Duodenal mucosa (tissue), 2 donors: ENCODE results near the gene BEAN1.

Source experiments
- H3K27ac ChIP-seq: one replicate; pipeline ENCODE4 v1.7.0; 2013; ENCODE audit warnings: low read depth, low read length
- H3K27me3 ChIP-seq, 2 donors: one replicate each; pipeline ENCODE4 v1.7.0; 2013; ENCODE audit warnings: low read length in 2 of 2, control low read depth in 1 of 2; ENCODE audit not compliant: insufficient read depth in 2 of 2, control insufficient read depth in 1 of 2
- H3K36me3 ChIP-seq, 2 donors: one replicate each; pipeline ENCODE4 v1.7.0; 2013; ENCODE audit warnings: low read length in 2 of 2, control low read depth in 1 of 2; ENCODE audit not compliant: insufficient read depth in 2 of 2, control insufficient read depth in 1 of 2
- H3K4me1 ChIP-seq, 2 donors: one replicate each; pipeline ENCODE4 v1.7.0; 2013; ENCODE audit warnings: low read length in 2 of 2, control low read depth in 1 of 2; ENCODE audit not compliant: insufficient read depth in 2 of 2, control insufficient read depth in 1 of 2
- H3K4me3 ChIP-seq, 2 donors: one replicate each; pipeline ENCODE4 v1.7.0; 2013; ENCODE audit warnings: low read length in 2 of 2, low read depth in 1 of 2
- H3K9ac ChIP-seq, 2 donors: one replicate each; pipeline ENCODE4 v1.7.0; 2013; ENCODE audit warnings: low read length in 2 of 2, low read depth in 1 of 2
- H3K9me3 ChIP-seq, 2 donors: one replicate each; pipeline ENCODE4 v1.7.0; 2013; ENCODE audit warnings: low read length in 2 of 2, control low read depth in 1 of 2; ENCODE audit not compliant: control insufficient read depth in 1 of 2

The BEAN1 gene

DNA sequence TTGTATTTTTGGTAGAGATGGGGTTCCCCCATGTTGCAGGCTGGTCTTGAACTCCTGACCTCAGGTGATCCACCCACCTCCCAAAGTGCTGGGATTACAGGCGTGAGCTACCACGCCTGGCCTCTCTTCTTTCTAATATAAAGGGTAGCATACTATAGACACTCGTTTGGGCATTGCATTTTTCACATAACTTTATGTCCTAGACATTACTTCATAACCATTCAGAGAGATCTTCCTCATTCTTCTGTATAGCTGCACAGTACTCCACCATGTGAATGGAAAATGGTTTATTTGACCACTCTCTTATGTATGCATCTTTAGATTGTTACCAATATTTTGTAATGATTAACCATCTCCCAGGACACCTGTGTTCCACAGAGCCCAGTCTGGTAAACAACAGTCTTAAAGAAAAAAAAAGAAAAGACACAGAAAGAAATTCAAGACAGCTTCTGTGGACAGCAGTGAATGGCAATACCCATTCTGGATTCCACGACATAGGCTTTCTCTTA is 80.7 kb downstream of the BEAN1 start:
- Histone ChIP-seq H3K4me1 (peaks cover 0 to 8% of the 10 kb centered on the region in 2 donors), H3K27me3 (no peaks in the 10 kb centered on the region), H3K9ac (no peak overlapping the region), H3K27ac (no peak overlapping the region), H3K36me3 (peaks cover 7 to 13% of the 10 kb centered on the region in 2 donors), H3K4me3 (no peak overlapping the region), H3K9me3 (no peaks in the 10 kb centered on the region)

DNA sequence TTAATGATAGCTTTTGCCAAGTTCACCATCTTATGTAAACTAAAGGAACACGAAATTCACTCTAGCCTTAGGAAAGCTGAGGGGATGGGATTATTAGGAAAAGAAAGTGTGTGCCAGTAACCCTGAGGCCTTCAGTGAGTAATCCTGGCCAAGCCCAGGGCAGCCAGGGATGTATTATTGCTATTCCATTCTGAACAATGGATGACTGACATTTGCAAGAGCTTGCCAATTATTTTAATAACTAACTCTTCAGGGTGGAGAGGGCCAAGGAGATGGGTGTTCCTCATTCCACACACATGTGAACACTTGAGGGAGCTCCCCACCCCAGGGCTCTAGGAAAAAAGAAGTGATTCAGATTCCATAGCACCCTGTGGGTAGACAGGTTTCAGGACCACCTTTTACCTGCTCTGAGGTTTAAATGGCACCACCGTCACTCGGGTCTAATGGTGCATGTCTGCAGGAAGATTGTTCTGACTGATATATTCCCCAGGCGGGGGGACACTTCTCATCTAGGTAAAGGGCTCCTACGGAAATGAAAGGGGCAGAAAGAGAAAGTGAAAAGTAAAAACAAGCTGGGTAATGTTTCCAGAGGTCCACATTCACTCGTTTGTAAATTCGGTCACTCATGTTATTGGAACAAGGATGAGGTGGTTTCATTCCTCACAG is 81.3 kb downstream of the BEAN1 start:
- Histone ChIP-seq H3K27ac (no peak overlapping the region), H3K4me1 (peaks cover 0 to 8% of the 10 kb centered on the region in 2 donors), H3K9ac (no peak overlapping the region), H3K9me3 (no peaks in the 10 kb centered on the region), H3K4me3 (no peak overlapping the region), H3K27me3 (no peaks in the 10 kb centered on the region), H3K36me3 (peaks cover 7 to 15% of the 10 kb centered on the region in 2 donors)

DNA sequence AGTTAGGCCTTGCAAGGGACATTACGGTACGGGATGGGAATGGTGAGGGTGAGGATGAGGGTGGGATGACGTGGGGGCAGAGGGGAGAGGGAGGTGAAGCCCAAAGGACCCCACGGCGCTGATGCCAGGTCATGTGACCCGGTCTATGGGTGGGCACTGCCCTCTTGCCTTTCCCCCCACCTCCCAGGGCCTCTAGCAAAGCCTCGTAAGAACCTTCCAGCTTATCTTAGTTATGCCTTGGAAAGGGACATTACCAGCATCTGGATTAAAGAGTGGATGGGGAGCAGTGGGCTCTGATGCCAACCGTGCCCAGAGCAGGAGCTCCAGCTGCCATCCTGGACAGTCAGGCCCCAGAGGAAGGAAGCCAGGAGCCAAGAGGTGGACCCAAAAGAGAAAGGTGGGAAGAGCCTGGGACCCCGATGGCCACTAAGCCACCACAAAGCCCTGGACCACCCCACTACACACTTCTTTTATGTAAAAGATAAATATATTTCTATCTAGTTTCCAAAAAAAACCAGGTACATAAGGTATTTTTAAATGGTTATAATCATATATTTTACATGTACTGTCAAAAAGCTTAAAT is 81.9 kb downstream of the BEAN1 start:
- no peak overlapping the region for H3K4me3 ChIP-seq
- H3K9ac ChIP-seq: no peak overlapping the region
- H3K27ac ChIP-seq: no peak overlapping the region
- peaks cover 7 to 18% of the 10 kb centered on the region in 2 donors for H3K36me3 ChIP-seq
- H3K27me3 ChIP-seq: no peaks in the 10 kb centered on the region
- no peaks in the 10 kb centered on the region for H3K9me3 ChIP-seq
- peaks cover 0 to 8% of the 10 kb centered on the region in 2 donors for H3K4me1 ChIP-seq

DNA sequence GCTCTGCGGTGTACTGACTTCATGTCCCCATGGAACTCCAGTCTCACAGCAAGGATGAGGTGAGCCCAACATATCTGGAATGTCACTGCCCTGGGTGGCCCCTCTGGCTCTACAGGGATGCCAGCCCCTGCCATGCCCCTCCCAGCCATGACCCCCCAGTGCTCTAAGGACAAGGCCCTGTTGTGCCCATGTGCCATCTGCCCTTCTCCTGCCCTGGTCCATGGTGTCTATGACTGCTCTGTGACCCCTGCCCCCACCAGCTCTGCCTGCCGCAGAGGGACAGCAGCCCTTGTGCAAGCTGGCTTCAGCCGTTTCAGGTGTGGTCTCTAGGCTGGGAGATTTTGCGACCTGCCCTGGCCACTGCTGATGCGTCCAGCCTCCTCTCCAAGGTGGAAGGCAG is 82.5 kb downstream of the BEAN1 start:
- peaks cover 7 to 18% of the 10 kb centered on the region in 2 donors for H3K36me3 ChIP-seq
- H3K9me3 ChIP-seq: no peaks in the 10 kb centered on the region
- no peak overlapping the region for H3K9ac ChIP-seq
- no peak overlapping the region for H3K27ac ChIP-seq
- H3K4me1 ChIP-seq: peaks cover 0 to 8% of the 10 kb centered on the region in 2 donors
- H3K27me3 ChIP-seq: no peaks in the 10 kb centered on the region
- no peak overlapping the region for H3K4me3 ChIP-seq

DNA sequence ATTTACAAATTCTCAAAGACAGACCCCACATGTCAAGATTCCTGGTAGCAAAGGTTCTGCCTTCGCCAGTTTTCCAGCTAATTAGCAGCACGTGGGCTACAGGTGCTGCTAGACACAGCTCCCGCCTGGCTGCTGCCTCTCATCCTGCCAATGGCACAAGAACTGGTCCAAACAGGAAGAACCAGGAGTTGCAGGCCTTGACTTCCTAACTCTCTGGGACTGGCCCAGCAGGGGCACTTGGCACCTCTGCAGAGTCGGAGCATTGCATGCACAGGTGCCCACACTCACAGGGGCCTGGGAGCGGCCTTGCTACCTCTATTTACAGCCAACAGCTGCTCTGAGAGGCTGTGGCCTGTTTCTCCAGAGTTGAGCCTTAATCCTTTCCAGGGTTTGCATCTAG is 83.2 kb downstream of the BEAN1 start:
- no peak overlapping the region for H3K27ac ChIP-seq
- no peak overlapping the region for H3K9ac ChIP-seq

DNA sequence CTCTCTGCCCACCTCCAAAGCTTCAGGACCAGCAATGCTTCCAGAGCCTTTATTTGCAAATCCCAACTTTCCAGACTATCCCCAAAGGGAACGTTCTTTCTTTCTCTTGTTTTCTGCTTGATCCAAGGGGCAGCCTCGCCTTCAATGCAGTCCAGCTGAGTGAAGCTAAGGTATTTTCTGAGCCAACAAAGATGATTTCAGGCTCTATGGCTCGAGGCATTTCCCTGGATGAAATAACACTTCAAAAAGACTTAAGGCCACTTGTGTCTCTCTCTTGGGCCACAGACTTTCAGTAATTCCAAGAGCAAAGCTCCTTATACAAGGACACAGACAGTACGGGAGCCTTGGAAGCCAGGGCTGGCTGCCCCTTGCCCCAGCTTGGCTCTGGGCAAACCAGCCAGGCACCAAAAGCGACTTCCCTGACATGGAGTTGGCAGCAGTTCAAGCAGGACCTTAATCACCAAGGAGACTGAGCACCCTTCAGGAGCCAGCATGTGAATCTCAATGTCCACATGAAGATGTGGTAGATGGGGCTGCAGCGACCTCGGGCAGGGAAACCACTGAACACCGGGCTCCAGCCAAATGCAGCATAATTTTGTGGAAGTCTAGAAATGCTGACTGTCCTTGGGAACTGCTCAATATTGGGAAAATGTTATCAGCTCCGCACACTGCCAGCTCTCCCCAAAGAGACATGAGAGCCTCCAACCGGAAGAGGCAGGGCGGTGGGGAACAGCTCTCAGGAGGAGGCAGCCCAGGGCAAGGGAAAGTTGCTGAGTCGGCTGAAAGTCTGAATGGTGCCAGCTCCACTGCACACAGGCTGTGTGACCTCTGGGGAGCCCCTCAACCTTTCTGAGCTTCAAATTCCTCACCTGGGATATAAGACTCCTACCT is 83.9 kb downstream of the BEAN1 start:
- H3K27ac ChIP-seq: no peak overlapping the region
- no peaks in the 10 kb centered on the region for H3K27me3 ChIP-seq
- H3K4me1 ChIP-seq: peaks cover 0 to 17% of the 10 kb centered on the region in 2 donors
- no peak overlapping the region for H3K4me3 ChIP-seq
- H3K36me3 ChIP-seq: peaks cover 11 to 24% of the 10 kb centered on the region in 2 donors
- no peak overlapping the region for H3K9ac ChIP-seq
- no peaks in the 10 kb centered on the region for H3K9me3 ChIP-seq

More for the DNA sequence above, 83.2 kb downstream of the BEAN1 start:
- H3K9me3 ChIP-seq: no peaks in the 10 kb centered on the region
- peaks cover 0 to 11% of the 10 kb centered on the region in 2 donors for H3K4me1 ChIP-seq
- peaks cover 7 to 20% of the 10 kb centered on the region in 2 donors for H3K36me3 ChIP-seq
- no peak overlapping the region for H3K4me3 ChIP-seq
- H3K27me3 ChIP-seq: no peaks in the 10 kb centered on the region

DNA sequence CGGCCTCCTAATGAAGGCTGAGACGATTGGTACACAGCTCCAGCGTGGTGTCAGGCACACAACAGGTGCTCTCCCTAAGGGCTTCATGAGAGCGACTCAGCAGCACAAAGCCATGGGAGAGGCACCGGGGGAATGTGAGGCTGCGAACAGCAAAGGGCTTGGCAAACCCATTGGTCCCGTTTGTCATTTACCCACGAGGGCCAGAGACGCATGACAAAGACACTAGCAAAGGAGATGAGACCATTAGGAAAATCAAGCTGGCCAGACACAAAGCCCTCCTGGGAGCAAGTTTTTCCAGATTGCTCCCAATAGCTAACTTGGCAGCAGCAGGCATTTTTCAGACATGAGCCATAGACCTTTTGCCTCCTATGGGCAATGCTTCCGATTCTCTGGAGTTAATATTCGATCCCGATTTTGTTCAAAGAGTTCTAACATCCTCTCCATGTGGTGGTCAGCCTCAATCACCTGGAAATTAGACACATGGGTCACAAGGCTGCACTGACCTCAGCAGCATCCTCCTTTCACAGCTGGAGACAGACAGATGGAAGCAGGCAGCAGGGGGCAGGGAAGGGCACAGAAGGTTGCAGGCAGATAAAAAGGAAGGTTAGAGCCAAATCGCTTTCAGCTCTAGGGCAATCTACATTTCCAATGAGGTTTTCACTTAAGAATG is 84.6 kb downstream of the BEAN1 start:
- Histone ChIP-seq H3K36me3 (peaks cover 11 to 24% of the 10 kb centered on the region in 2 donors), H3K27me3 (no peaks in the 10 kb centered on the region), H3K9ac (no peak overlapping the region), H3K4me3 (no peak overlapping the region), H3K4me1 (peaks cover 7 to 25% of the 10 kb centered on the region in 2 donors), H3K27ac (no peak overlapping the region), H3K9me3 (no peaks in the 10 kb centered on the region)

DNA sequence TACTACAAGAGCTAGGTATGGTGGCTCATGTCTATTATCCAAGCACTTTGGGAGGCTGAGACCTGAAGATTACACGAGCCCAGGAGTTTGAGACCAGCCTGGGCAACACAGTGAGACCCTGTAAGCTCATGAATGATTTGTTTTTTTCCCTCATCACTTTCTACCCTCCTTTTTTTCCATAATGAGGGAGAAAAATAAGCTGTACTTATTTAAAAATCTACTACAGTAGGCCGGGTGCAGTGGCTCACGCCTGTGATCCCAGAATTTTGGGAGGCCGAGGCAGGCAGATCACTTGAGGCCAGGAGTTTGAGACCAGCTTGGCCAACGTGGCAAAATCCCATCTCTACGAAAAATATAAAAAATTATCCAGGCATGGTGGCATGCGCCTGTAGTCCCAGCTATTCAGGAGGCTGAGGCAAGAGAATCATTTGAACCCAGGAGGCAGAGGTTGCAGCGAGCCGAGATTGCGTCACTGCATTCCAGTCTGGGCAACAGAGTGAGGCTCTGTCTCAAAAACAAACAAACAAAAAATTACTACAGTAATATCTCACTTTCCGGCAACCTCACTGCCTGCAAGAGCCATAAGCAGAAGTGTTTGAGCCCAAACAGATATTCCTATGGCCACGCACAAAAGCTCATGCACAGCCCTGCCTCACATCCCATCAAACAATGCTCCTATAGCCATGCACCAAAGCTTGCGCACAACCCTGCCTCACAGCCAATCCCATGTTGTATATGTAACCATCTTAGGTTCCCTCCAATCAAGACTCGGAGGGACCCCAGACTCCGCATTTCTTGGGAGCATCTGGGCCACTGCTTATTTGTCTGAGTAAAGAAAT is 85.4 kb downstream of the BEAN1 start:
- H3K27me3 ChIP-seq: no peaks in the 10 kb centered on the region
- peaks cover 14 to 32% of the 10 kb centered on the region in 2 donors for H3K4me1 ChIP-seq
- no peak overlapping the region for H3K4me3 ChIP-seq
- H3K36me3 ChIP-seq: peaks cover 11 to 24% of the 10 kb centered on the region in 2 donors
- no peaks in the 10 kb centered on the region for H3K9me3 ChIP-seq
- H3K9ac ChIP-seq: no peak overlapping the region
- H3K27ac ChIP-seq: no peak overlapping the region

DNA sequence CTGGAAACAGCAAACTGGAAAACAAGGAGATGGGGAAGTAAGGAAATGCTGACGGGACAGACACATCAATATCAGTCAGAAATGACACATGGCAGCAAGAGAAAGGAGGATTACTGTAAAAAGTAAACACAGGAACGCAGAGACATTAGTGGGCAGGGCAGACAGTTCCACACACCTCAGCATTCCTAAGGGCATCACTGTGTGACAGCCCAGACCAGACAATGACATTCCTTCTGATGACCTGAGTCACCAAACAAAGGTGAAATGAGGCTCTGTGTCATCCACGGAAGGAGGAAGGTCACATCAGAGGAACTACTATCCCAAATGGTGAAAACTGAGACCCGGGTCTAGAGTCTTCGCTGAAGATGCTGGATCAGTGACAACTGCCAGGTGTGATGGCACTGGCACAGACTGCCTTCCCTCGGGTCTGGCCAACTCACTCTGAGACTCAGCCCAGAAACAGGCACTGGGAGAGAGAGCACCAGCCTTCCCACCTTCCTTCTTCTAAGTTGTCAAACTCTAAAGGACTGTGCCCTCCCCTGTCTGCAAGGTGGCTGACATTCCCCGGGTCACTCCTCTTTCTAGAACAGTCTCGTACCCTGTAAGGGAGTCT is 86.1 kb downstream of the BEAN1 start:
- Histone ChIP-seq H3K4me3 (no peak overlapping the region), H3K36me3 (peaks cover 11 to 24% of the 10 kb centered on the region in 2 donors), H3K27me3 (no peaks in the 10 kb centered on the region), H3K9ac (no peak overlapping the region), H3K4me1 (peaks cover 20 to 37% of the 10 kb centered on the region in 2 donors), H3K9me3 (no peaks in the 10 kb centered on the region), H3K27ac (no peak overlapping the region)
